ENCODE results near the gene CREB5.

- TF ChIP-seq ZNF423 (CRISPR knock-in tag; IDR thresholded peaks at IDR 0.05) (no peak), CTCF (IDR thresholded peaks at IDR 0.05) (no peak), STAT6 (CRISPR knock-in tag; conservative IDR thresholded peaks at IDR 0.05; ENCODE audit: low read depth) (no peak), ATF2 (CRISPR knock-in tag; IDR thresholded peaks at IDR 0.05; ENCODE audit: borderline replicate concordance, low read depth) (no peak), USF1 (CRISPR knock-in tag; IDR thresholded peaks at IDR 0.05) (no peak), NR2C2 (CRISPR knock-in tag; IDR thresholded peaks at IDR 0.05) (no peak), ZNF671 (CRISPR knock-in tag; IDR thresholded peaks at IDR 0.05) (no peak)
Observed at GRCh38 chr7:28759475-28759971, 347.2 kb downstream of the CREB5 start.
